ENCODE data around the gene DYTN. TPM values are rescaled to one million over a fixed set of nuclear protein-coding genes. Genes with fewer than 3 reads are reported as not detected.

DYTN gene
- total RNA-seq, 1 donor from 2014 or later, result not detected

- Mint-ChIP-seq H3K9me3 (no peaks in the 10 kb centered on the region), H3K27me3 (no peaks in the 10 kb centered on the region), H3K27ac (no peak overlapping the region), H3K36me3 (ENCODE audit: low read depth) (no peaks in the 10 kb centered on the region), H3K4me1 (no peaks in the 10 kb centered on the region), H3K4me3 (no peak overlapping the region)
- TF ChIP-seq, protein P1, sequence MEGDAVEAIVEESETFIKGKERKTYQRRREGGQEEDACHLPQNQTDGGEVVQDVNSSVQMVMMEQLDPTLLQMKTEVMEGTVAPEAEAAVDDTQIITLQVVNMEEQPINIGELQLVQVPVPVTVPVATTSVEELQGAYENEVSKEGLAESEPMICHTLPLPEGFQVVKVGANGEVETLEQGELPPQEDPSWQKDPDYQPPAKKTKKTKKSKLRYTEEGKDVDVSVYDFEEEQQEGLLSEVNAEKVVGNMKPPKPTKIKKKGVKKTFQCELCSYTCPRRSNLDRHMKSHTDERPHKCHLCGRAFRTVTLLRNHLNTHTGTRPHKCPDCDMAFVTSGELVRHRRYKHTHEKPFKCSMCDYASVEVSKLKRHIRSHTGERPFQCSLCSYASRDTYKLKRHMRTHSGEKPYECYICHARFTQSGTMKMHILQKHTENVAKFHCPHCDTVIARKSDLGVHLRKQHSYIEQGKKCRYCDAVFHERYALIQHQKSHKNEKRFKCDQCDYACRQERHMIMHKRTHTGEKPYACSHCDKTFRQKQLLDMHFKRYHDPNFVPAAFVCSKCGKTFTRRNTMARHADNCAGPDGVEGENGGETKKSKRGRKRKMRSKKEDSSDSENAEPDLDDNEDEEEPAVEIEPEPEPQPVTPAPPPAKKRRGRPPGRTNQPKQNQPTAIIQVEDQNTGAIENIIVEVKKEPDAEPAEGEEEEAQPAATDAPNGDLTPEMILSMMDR (IDR thresholded peaks at IDR 0.05), result no peak
- intact Hi-C loops (cut with micrococcal nuclease), result no loop called here
- ATAC-seq (ENCODE audit: low read depth), result no peak
- no peak for DNase-seq
- CTCF ChIA-PET, result no interaction called here
- POLR2A ChIA-PET, result no interaction called here
Observed at GRCh38 chr2:206603243-206603642, 115.0 kb downstream of the DYTN start.

Other genes starting within 250 kb of the DYTN start
- gene FAM237A, start 75.9 kb downstream of the DYTN start, total RNA-seq, result not detected in 2 replicates
- not detected in 2 replicates for gene MDH1B, start 46.9 kb upstream of the DYTN start, total RNA-seq
- gene FASTKD2, start 47.2 kb upstream of the DYTN start, total RNA-seq, result 29.1 and 29.6 TPM in 2 replicates
- not detected in 2 replicates for gene CPO, start 221.1 kb upstream of the DYTN start, total RNA-seq

All from activated B cell treated with CpG ODN at 0.5 μM for 24 hours (primary cell).